ENCODE data around the gene PNMA6A.
"Not testable (repeated sequence)": the region's sequence is repeated elsewhere in the genome, so short reads cannot be mapped to it uniquely, and the experiment has no call there.

DNA sequence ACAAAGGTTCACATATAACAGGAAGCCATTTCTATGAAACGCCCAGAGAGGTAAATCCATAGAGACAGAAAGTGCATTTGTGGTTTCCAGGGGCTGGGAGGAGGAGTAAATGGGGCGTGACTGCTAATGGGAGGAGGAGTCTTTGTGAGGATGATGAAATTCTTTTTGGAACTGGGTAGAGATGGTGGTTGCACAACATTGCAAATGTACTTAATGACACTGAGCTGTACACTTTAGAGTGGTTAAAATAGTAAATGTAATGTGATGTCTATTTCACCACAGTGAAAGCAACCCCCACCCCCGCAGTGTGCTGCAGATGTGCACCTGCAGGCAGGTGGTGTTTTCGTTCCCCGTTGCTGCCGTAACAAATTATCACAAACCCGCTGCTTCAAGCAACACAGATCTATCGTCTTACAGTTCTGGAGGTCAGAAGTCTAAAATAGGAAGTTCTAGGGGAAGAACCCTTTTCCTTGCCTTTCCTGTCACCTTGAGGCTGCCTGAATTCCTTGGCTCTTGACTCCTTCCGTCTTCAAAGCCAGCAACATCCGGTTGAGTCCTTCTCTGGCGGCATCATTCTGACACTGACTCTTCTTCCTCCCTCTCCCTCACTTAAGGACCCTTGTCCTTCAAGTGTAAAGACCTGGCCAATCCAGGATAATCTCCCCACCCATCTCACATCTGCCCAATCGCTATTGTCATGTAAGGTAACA, 34.0 kb downstream of the PNMA6A start:
- not testable (repeated sequence) for TF ChIP-seq POLR2A (IDR thresholded peaks at IDR 0.05)
- TF ChIP-seq, protein P1, sequence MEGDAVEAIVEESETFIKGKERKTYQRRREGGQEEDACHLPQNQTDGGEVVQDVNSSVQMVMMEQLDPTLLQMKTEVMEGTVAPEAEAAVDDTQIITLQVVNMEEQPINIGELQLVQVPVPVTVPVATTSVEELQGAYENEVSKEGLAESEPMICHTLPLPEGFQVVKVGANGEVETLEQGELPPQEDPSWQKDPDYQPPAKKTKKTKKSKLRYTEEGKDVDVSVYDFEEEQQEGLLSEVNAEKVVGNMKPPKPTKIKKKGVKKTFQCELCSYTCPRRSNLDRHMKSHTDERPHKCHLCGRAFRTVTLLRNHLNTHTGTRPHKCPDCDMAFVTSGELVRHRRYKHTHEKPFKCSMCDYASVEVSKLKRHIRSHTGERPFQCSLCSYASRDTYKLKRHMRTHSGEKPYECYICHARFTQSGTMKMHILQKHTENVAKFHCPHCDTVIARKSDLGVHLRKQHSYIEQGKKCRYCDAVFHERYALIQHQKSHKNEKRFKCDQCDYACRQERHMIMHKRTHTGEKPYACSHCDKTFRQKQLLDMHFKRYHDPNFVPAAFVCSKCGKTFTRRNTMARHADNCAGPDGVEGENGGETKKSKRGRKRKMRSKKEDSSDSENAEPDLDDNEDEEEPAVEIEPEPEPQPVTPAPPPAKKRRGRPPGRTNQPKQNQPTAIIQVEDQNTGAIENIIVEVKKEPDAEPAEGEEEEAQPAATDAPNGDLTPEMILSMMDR (IDR thresholded peaks at IDR 0.05), result not testable (repeated sequence)

Data from esophagus squamous epithelium (tissue), 4 donors.